Ishikawa (cell line): ENCODE measurements around the gene SSR2.

ENCODE experiments used
- CEBPB ChIP-seq: IDR thresholded peaks from 2 replicates; pipeline ENCODE4 v1.6.1; 2012
- EP300 ChIP-seq: IDR thresholded peaks from 2 replicates; pipeline ENCODE4 v1.6.1; 2012; ENCODE audit warnings: borderline replicate concordance
- REST ChIP-seq: IDR thresholded peaks from 2 replicates; pipeline ENCODE4 v1.6.1; 2012; ENCODE audit warnings: low read depth, mild to moderate bottlenecking
- TAF1 ChIP-seq: IDR thresholded peaks from 2 replicates; pipeline ENCODE4 v1.6.1; 2012; ENCODE audit warnings: low read depth, mild to moderate bottlenecking
- USF1 ChIP-seq: IDR thresholded peaks from 2 replicates; pipeline ENCODE4 v1.6.1; 2012
- YY1 ChIP-seq: IDR thresholded peaks from 2 replicates; pipeline ENCODE4 v1.6.1; 2012; ENCODE audit warnings: low read depth
- TF ChIP-seq, protein P1 (sequence below): IDR thresholded peaks from 2 replicates; pipeline ENCODE4 v1.6.1; 2012

GRCh38 chr1:155970531-155971167, 50.1 kb downstream of the SSR2 start:
- TF ChIP-seq USF1 (no peak), CEBPB (no peak), TAF1 (no peak), YY1 (no peak), EP300 (no peak), REST (no peak)
- TF ChIP-seq, protein P1, sequence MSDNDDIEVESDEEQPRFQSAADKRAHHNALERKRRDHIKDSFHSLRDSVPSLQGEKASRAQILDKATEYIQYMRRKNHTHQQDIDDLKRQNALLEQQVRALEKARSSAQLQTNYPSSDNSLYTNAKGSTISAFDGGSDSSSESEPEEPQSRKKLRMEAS, result no peak
